NOMO-1 treated with dmso at 0.1 percent for 144 hours (cell line): ENCODE data around the gene TM4SF1.
"Not testable (repeated sequence)": the region's sequence is repeated elsewhere in the genome, so short reads cannot be mapped to it uniquely, and the experiment has no call there.

Source experiments
- DNase-seq: peaks from one replicate; lab custom pipeline; 2025; ENCODE audit not compliant: unreplicated experiment; lab: John Stamatoyannopoulos, UW

The TM4SF1 gene

GRCh38 chr3:149352556-149352955, 24.9 kb downstream of the TM4SF1 start:
- DNase-seq: peak; percentile 5

GRCh38 chr3:149343951-149344350, 33.5 kb downstream of the TM4SF1 start:
- DNase-seq: no peak

- peak; percentile 40 for DNase-seq
These were observed 34.8 kb downstream of the TM4SF1 start for GRCh38 chr3:149342413-149343380.

- no peak for DNase-seq
These were observed 37.0 kb downstream of the TM4SF1 start for GRCh38 chr3:149340310-149340933.

- no peak for DNase-seq
These were observed 37.5 kb downstream of the TM4SF1 start for GRCh38 chr3:149339931-149340309.

GRCh38 chr3:149337486-149337885, 40.0 kb downstream of the TM4SF1 start:
- DNase-seq: not testable (repeated sequence)

- no peak for DNase-seq
These were observed 40.5 kb downstream of the TM4SF1 start for GRCh38 chr3:149336925-149337324.

- DNase-seq: no peak
These were observed 44.1 kb downstream of the TM4SF1 start, which contains the start of gene TM4SF18 for GRCh38 chr3:149333176-149333859. TM4SF18 (minus strand) TSS chr3:149333636; CDS start chr3:149333382, 254 bp downstream.

- no peak for DNase-seq
These were observed 44.7 kb downstream of the TM4SF1 start for GRCh38 chr3:149332771-149333170.

- no peak for DNase-seq
These were observed 45.2 kb downstream of the TM4SF1 start for GRCh38 chr3:149332227-149332765.

GRCh38 chr3:149331396-149331795, 46.1 kb downstream of the TM4SF1 start:
- no peak for DNase-seq

GRCh38 chr3:149330609-149331331, 46.7 kb downstream of the TM4SF1 start:
- no peak for DNase-seq

- no peak for DNase-seq
These were observed 50.3 kb downstream of the TM4SF1 start for GRCh38 chr3:149327156-149327555.

- no peak for DNase-seq
These were observed 51.9 kb downstream of the TM4SF1 start for GRCh38 chr3:149325581-149325980.

GRCh38 chr3:149324332-149324731, 53.1 kb downstream of the TM4SF1 start:
- no peak for DNase-seq

- no peak for DNase-seq
These were observed 55.8 kb downstream of the TM4SF1 start for GRCh38 chr3:149321640-149322039.

- DNase-seq: no peak
These were observed 56.3 kb downstream of the TM4SF1 start for GRCh38 chr3:149321136-149321535.

GRCh38 chr3:149319750-149320149, 57.7 kb downstream of the TM4SF1 start:
- no peak for DNase-seq
